Panc1 (cell line): ENCODE data around the gene NTM. TPM values are rescaled to one million over a fixed set of nuclear protein-coding genes. Genes with fewer than 3 reads are reported as not detected.

ENCODE experiments used
- ATAC-seq: fragments of 200-7000 bp; cut with Tn5 transposase; 2 replicates; pipeline ENCODE4 v1.9.1; 2020; ENCODE audit warnings: mild to moderate bottlenecking, moderate library complexity
- BruUV-seq: library from RNA; stranded (reverse); fragments of 400-500 nt; replicated peaks from 2 replicates; lab custom pipeline; 2021; lab: Mats Ljungman, UMichigan
- CTCF ChIA-PET: fragments of 300-600 bp; sonication (Branson Sonifier 250); formaldehyde crosslinking; loops from one replicate; lab custom pipeline; 2022; ENCODE audit warnings: antibody characterized with exemption; lab: Charles Lee
- POLR2A ChIA-PET: fragments of 300-600 bp; sonication (Branson Sonifier 250); formaldehyde crosslinking; loops from one replicate; lab custom pipeline; 2022; ENCODE audit warnings: antibody characterized with exemption; lab: Charles Lee
- DNase-seq: peaks from one replicate; pipeline ENCODE4 v3.0.0-alpha.2; 2010; ENCODE audit warnings: low read depth, low spot score
- H3K27ac ChIP-seq: 2 replicates; pipeline ENCODE4 v1.5.1; 2011; ENCODE audit warnings: mild to moderate bottlenecking, low read length, inconsistent platforms
- H3K27me3 ChIP-seq: fragments of 200-500 bp; sonication (Bioruptor generic); 2 replicates; pipeline ENCODE4 v1.6.0; 2014; ENCODE audit warnings: low read length, inconsistent platforms; ENCODE audit not compliant: control insufficient read depth, insufficient read depth
- H3K36me3 ChIP-seq: fragments of 200-500 bp; sonication (Bioruptor generic); 2 replicates; pipeline ENCODE4 v1.5.1; 2014; ENCODE audit warnings: inconsistent platforms, mild to moderate bottlenecking, low read length, moderate library complexity; ENCODE audit not compliant: control insufficient read depth, insufficient read depth
- H3K4me1 ChIP-seq: 2 replicates; pipeline ENCODE4 v1.5.1; 2011; ENCODE audit warnings: inconsistent platforms, mild to moderate bottlenecking, low read length, moderate library complexity; ENCODE audit not compliant: control insufficient read depth, insufficient read depth
- H3K4me3 ChIP-seq, 2 experiments: 2 replicates each; pipeline ENCODE4 v1.5.1; 2011 to 2012; ENCODE audit warnings: low read depth in 2 of 2, low read length in 2 of 2, mild to moderate bottlenecking in 2 of 2, inconsistent platforms in 1 of 2, moderate library complexity in 1 of 2
- H3K9me3 ChIP-seq: fragments of 200-500 bp; sonication (Bioruptor generic); 2 replicates; pipeline ENCODE4 v1.5.1; 2014; ENCODE audit warnings: low read depth, mild to moderate bottlenecking, inconsistent platforms, low read length, moderate library complexity; ENCODE audit not compliant: control insufficient read depth, insufficient read depth
- POLR2AphosphoS5 ChIP-seq: IDR thresholded peaks from 2 replicates; pipeline ENCODE4 v1.6.1; 2012; ENCODE audit warnings: mild to moderate bottlenecking, low read depth, low read length, moderate library complexity
- REST ChIP-seq, 2 experiments: IDR thresholded peaks; 2 replicates each; pipeline ENCODE4 v1.6.1; 2011 to 2012; ENCODE audit warnings: low read depth in 2 of 2, control low read depth in 1 of 2, low read length in 1 of 2, mild to moderate bottlenecking in 1 of 2, moderate library complexity in 1 of 2; ENCODE audit not compliant: insufficient read depth in 1 of 2
- SIN3A ChIP-seq: IDR thresholded peaks from 2 replicates; pipeline ENCODE4 v1.6.1; 2012; ENCODE audit warnings: low read depth, mild to moderate bottlenecking, low read length, moderate library complexity, borderline replicate concordance; ENCODE audit not compliant: insufficient read depth
- TCF7L2 ChIP-seq: IDR thresholded peaks from 2 replicates; pipeline ENCODE4 v1.6.1; 2011; ENCODE audit warnings: mild to moderate bottlenecking, low read depth, low read length, inconsistent platforms
- in situ Hi-C: cut with HindIII; loops from 2 replicates; pipeline ENCODE4 v1.10.0; 2016; ENCODE audit warnings: low sequenced_read_pairs, low pct_unique_long_range_greater_than_20kb
- intact Hi-C: fragments of 100-400 bp; cut with micrococcal nuclease; formaldehyde crosslinking; loops from one replicate; pipeline ENCODE4 v1.10.0; 2022; ENCODE audit not compliant: unreplicated experiment
- total RNA-seq: library from RNA; stranded (reverse); gene quantifications from one replicate; pipeline ENCODE4 v1.2.1, GENCODE V29; 2021; ENCODE audit not compliant: unreplicated experiment
- TF ChIP-seq, protein P1 (sequence below): fragments of 450-650 bp; IDR thresholded peaks from 2 replicates; pipeline ENCODE4 v1.5.1; 2017; ENCODE audit warnings: mild to moderate bottlenecking

The NTM gene
- total RNA-seq, 1 experiment from 2014 or later, result 0.10 TPM

DNA sequence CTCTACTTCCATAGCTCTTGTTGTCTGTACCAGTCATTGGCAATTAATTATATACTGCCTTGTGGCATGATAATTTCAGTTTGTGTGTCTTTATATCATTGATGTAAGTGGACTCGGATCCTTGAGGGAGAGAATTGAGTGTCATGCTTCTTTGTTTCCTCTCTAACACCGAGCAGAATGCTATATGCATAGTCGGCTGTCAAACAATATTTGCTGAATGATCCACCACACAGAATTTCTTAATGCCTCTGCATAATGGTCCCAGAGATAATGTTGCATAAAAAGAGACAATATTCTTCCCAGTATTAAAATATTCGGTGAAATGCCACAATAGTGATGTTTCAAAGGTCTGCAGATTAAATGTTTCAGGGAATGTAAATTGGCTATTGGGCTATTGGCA is 664.8 kb downstream of the NTM start:
- POLR2A ChIA-PET, result no interaction called here
- TF ChIP-seq SIN3A (no peak), REST (IDR thresholded peaks at IDR 0.05; ENCODE audit: insufficient read depth in 1 of 2, low read depth in 2 of 2, low read length in 1 of 2) (no peak), POLR2AphosphoS5 (no peak), TCF7L2 (no peak)
- TF ChIP-seq, protein P1, sequence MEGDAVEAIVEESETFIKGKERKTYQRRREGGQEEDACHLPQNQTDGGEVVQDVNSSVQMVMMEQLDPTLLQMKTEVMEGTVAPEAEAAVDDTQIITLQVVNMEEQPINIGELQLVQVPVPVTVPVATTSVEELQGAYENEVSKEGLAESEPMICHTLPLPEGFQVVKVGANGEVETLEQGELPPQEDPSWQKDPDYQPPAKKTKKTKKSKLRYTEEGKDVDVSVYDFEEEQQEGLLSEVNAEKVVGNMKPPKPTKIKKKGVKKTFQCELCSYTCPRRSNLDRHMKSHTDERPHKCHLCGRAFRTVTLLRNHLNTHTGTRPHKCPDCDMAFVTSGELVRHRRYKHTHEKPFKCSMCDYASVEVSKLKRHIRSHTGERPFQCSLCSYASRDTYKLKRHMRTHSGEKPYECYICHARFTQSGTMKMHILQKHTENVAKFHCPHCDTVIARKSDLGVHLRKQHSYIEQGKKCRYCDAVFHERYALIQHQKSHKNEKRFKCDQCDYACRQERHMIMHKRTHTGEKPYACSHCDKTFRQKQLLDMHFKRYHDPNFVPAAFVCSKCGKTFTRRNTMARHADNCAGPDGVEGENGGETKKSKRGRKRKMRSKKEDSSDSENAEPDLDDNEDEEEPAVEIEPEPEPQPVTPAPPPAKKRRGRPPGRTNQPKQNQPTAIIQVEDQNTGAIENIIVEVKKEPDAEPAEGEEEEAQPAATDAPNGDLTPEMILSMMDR, result no peak
- no peak overlapping the region for H3K27ac ChIP-seq
- in situ Hi-C loops, result no loop called here
- H3K27me3 ChIP-seq, result no peaks in the 10 kb centered on the region
- no peak for DNase-seq
- H3K36me3 ChIP-seq, result no peaks in the 10 kb centered on the region
- intact Hi-C loops, result no loop called here
- no peak for ATAC-seq
- H3K4me1 ChIP-seq, result no peaks in the 10 kb centered on the region
- CTCF ChIA-PET, result no interaction called here
- BruUV-seq, result no TSS peak
- H3K4me3 ChIP-seq, result no peak overlapping the region
- no peaks in the 10 kb centered on the region for H3K9me3 ChIP-seq

DNA sequence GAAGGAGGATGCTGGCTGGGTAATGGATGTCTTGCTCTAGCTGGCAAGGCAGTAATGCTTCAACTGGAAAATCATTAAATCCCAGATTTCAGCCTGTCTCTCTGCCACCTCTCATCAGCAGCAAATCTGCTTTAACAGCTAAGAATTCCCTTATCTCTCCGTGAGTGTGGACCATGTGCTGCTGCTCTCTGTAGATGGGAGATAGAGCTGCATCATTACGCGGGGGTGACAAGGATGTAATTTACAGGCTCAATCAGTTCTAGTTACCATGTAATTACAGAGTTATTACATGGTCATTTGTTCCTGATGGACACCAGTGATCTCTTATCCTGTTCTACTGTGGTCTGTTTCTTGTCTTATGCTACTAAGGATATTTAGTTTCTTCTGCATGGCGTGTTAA is 665.4 kb downstream of the NTM start:
- ChIA-PET CTCF (no interaction called here), POLR2A (no interaction called here)
- in situ Hi-C loops (no loop called here), intact Hi-C loops (no loop called here)
- H3K36me3 ChIP-seq, result no peaks in the 10 kb centered on the region
- no peaks in the 10 kb centered on the region for H3K27me3 ChIP-seq
- H3K4me1 ChIP-seq, result no peaks in the 10 kb centered on the region
- no peak overlapping the region for H3K27ac ChIP-seq
- DNase-seq (no peak), ATAC-seq (no peak)
- H3K9me3 ChIP-seq, result no peaks in the 10 kb centered on the region
- TF ChIP-seq TCF7L2 (no peak), REST (IDR thresholded peaks at IDR 0.05; ENCODE audit: insufficient read depth in 1 of 2, low read depth in 2 of 2, low read length in 1 of 2) (no peak), SIN3A (no peak), POLR2AphosphoS5 (no peak)
- TF ChIP-seq, protein P1, result no peak
- BruUV-seq, result no TSS peak
- no peak overlapping the region for H3K4me3 ChIP-seq
